Measurements from ENCODE around the gene MMAA. TPM values are rescaled to one million over a fixed set of nuclear protein-coding genes. Genes with fewer than 3 reads are reported as not detected.
A peak's percentile ranks its signal among the peaks of the same experiment; 100 is the strongest.

Gene MMAA
- total RNA-seq, 1 experiment from 2014 or later, result 6.8 TPM

- no peaks in the 10 kb centered on the region for H3K36me3 ChIP-seq (ENCODE audit: insufficient read depth, low read length, poor library complexity, severe bottlenecking)
- H3K27me3 ChIP-seq (replicated peaks; ENCODE audit: insufficient read depth, low read depth, low read length, poor library complexity), result no peaks in the 10 kb centered on the region
- H3K27ac ChIP-seq (ENCODE audit: low read depth, low read length, poor library complexity, severe bottlenecking), result no peak overlapping the region
- DNase-seq (ENCODE audit: low spot score), result peak; percentile 78
- POLR2A ChIA-PET (ENCODE audit: low non-redundant PET), result no interaction called here
- no peaks in the 10 kb centered on the region for H3K9me3 ChIP-seq (ENCODE audit: low read depth, low read length, poor library complexity, severe bottlenecking)
- no peak for TF ChIP-seq EZH2 (IDR thresholded peaks at IDR 0.05; ENCODE audit: borderline replicate concordance, low read depth, low read length, poor library complexity, severe bottlenecking)
- TF ChIP-seq CTCF (conservative IDR thresholded peaks at IDR 0.05; ENCODE audit: low read depth, low read length), result peak; percentile 88
- H3K4me1 ChIP-seq (ENCODE audit: insufficient read depth, low read length, poor library complexity, severe bottlenecking), result no peaks in the 10 kb centered on the region
- intact Hi-C loops (cut with micrococcal nuclease; ENCODE audit: unreplicated experiment), result loop anchor here (1.0 to 10.0 kb wide), 3 partner anchors 375 to 1485 kb away; no protein-coding TSS in a partner anchor
- no peak overlapping the region for H3K4me3 ChIP-seq (ENCODE audit: low read depth, low read length, poor library complexity, severe bottlenecking)
- BruUV-seq (replicated peaks), result no TSS peak
- CTCF ChIA-PET, result interaction anchor here (1.0 to 1.1 kb wide), 2 partner anchors 376 to 393 kb away, joined by 4 to 8 read pairs; no protein-coding TSS in a partner anchor
These were observed 9.4 kb upstream of the MMAA start for GRCh38 chr4:145609481-145610427.

- CTCF ChIA-PET, result no interaction called here
These were observed 5.5 kb upstream of the MMAA start for GRCh38 chr4:145613566-145614232.

More at GRCh38 chr4:145613566-145614232, 5.5 kb upstream of the MMAA start:
- POLR2A ChIA-PET (ENCODE audit: low non-redundant PET), result no interaction called here
- BruUV-seq (replicated peaks), result no TSS peak
- Histone ChIP-seq H3K9me3 (ENCODE audit: low read depth, low read length, poor library complexity, severe bottlenecking) (no peaks in the 10 kb centered on the region), H3K27me3 (replicated peaks; ENCODE audit: insufficient read depth, low read depth, low read length, poor library complexity) (no peaks in the 10 kb centered on the region), H3K27ac (ENCODE audit: low read depth, low read length, poor library complexity, severe bottlenecking) (no peak overlapping the region), H3K36me3 (ENCODE audit: insufficient read depth, low read length, poor library complexity, severe bottlenecking) (no peaks in the 10 kb centered on the region), H3K4me3 (ENCODE audit: low read depth, low read length, poor library complexity, severe bottlenecking) (no peak overlapping the region), H3K4me1 (ENCODE audit: insufficient read depth, low read length, poor library complexity, severe bottlenecking) (no peaks in the 10 kb centered on the region)
- intact Hi-C loops (cut with micrococcal nuclease; ENCODE audit: unreplicated experiment), result loop anchor here (10.0 kb wide), 1 partner anchor 1481 kb away; no protein-coding TSS in a partner anchor
- DNase-seq (ENCODE audit: low spot score), result no peak
- TF ChIP-seq EZH2 (IDR thresholded peaks at IDR 0.05; ENCODE audit: borderline replicate concordance, low read depth, low read length, poor library complexity, severe bottlenecking) (no peak), CTCF (conservative IDR thresholded peaks at IDR 0.05; ENCODE audit: low read depth, low read length) (no peak)
